SH-SY5Y (cell line): ENCODE results near the gene KCNJ15.

Experiments
- GATA2 ChIP-seq: IDR thresholded peaks from 2 replicates; pipeline ENCODE4 v1.6.1; 2011; ENCODE audit warnings: mild to moderate bottlenecking, low read depth, low read length
- GATA3 ChIP-seq: IDR thresholded peaks from 2 replicates; pipeline ENCODE4 v1.6.1; 2011; ENCODE audit warnings: low read depth, mild to moderate bottlenecking, low read length, moderate library complexity

DNA sequence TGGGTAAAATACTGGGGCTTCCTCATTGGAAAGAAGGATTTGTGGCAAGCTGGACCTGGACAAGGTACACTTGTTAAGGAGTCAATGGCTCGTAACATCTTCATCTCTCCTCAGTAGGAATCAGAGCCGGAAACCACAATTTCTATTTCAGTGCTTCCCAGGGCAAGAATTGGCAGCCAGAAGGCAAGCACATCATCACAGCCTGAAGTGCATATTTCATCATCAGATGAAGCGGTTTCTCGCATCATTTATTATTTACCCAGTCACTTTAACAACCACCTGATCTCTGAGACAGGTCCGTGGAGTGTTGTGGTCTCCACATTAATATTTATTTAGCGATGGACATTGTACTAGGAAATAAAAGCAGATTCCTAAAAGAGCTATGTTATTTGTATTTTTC is 55.0 kb downstream of the KCNJ15 start:
- TF ChIP-seq GATA3: no peak
- TF ChIP-seq GATA2: no peak
